K562 (cell line): ENCODE results near the gene ADAM22. TPM values are rescaled to one million over a fixed set of nuclear protein-coding genes. Genes with fewer than 3 reads are reported as not detected.

Experiments
- ARHGAP35 ChIP-seq: fragments of 450-650 bp; IDR thresholded peaks from 2 replicates; pipeline ENCODE4 v1.6.1; 2018; ENCODE audit not compliant: partially characterized antibody
- BHLHE40 ChIP-seq: IDR thresholded peaks from 2 replicates; pipeline ENCODE4 v1.6.1; 2011; ENCODE audit warnings: low read length, improper control_type of control experiment
- CAMTA2 ChIP-seq: fragments of 250-450 bp; sonication (Bioruptor Pico); conservative IDR thresholded peaks from 2 replicates; pipeline ENCODE4 v1.5.1; 2022
- EHMT2 ChIP-seq: fragments of 450-650 bp; IDR thresholded peaks from 2 replicates; pipeline ENCODE4 v1.6.1; 2018; ENCODE audit warnings: antibody characterized with exemption
- FIP1L1 ChIP-seq: fragments of 200-400 bp; formaldehyde crosslinking; IDR thresholded peaks from 2 replicates; pipeline ENCODE4 v1.6.1; 2018; ENCODE audit warnings: mild to moderate bottlenecking, low read depth, low read length; ENCODE audit not compliant: poor library complexity, severe bottlenecking
- HIVEP1 ChIP-seq: fragments of 250-450 bp; sonication (Bioruptor Pico); IDR thresholded peaks from 2 replicates; pipeline ENCODE4 v1.4.0; 2020; ENCODE audit warnings: mild to moderate bottlenecking
- KAT2B ChIP-seq: IDR thresholded peaks from one replicate; pipeline ENCODE4 v1.6.1; 2012; ENCODE audit warnings: low read depth, mild to moderate bottlenecking, control low read depth, inconsistent platforms, low read length, moderate library complexity
- KLF10 ChIP-seq: fragments of 250-450 bp; sonication (Bioruptor Pico); IDR thresholded peaks from 2 replicates; pipeline ENCODE4 v1.6.1; 2021; ENCODE audit warnings: matching md5 sums
- NCOA6 ChIP-seq: fragments of 450-650 bp; IDR thresholded peaks from 2 replicates; pipeline ENCODE4 v1.6.1; 2017; ENCODE audit warnings: mild to moderate bottlenecking
- NCOR1 ChIP-seq: fragments of 450-650 bp; IDR thresholded peaks from 2 replicates; pipeline ENCODE4 v1.6.1; 2016; ENCODE audit warnings: mild to moderate bottlenecking, moderate library complexity
- PHTF2 ChIP-seq: fragments of 250-450 bp; sonication (Bioruptor Pico); IDR thresholded peaks from 2 replicates; pipeline ENCODE4 v1.5.0; 2021; ENCODE audit warnings: mild to moderate bottlenecking
- SOX6 ChIP-seq: fragments of 450-650 bp; IDR thresholded peaks from 2 replicates; pipeline ENCODE4 v1.6.1; 2014; ENCODE audit warnings: mild to moderate bottlenecking
- TEAD4 ChIP-seq, 2 experiments: sonication (generic) in 1 of 2; formaldehyde crosslinking in 1 of 2; IDR thresholded peaks; 2 replicates each; pipeline versions ENCODE4 v1.6.1 to v1.8.0; 2012 to 2022; ENCODE audit warnings: borderline replicate concordance in 1 of 2, inconsistent platforms in 1 of 2, low read length in 1 of 2, mild to moderate bottlenecking in 1 of 2, missing genetic modification reagents in 1 of 2
- ZMIZ1 ChIP-seq, 2 experiments: fragments of 150-350 bp in 1 of 2; IDR thresholded peaks; 2 replicates each; pipeline ENCODE4 v1.6.1; 2012 to 2016; ENCODE audit warnings: low read depth in 2 of 2, low read length in 2 of 2, mild to moderate bottlenecking in 1 of 2, moderate library complexity in 1 of 2
- ZNF217 ChIP-seq: sonication (generic); formaldehyde crosslinking; IDR thresholded peaks from 2 replicates; pipeline ENCODE4 v1.8.0; 2022; ENCODE audit warnings: mild to moderate bottlenecking, missing genetic modification reagents
- ZNF23 ChIP-seq: fragments of 250-450 bp; sonication (Bioruptor Pico); IDR thresholded peaks from 2 replicates; pipeline ENCODE4 v1.4.0; 2020; ENCODE audit warnings: mild to moderate bottlenecking
- ZNF263 ChIP-seq: sonication (generic); formaldehyde crosslinking; IDR thresholded peaks from 2 replicates; pipeline ENCODE4 v1.8.0; 2022; ENCODE audit warnings: mild to moderate bottlenecking, missing genetic modification reagents, borderline replicate concordance
- ZNF584 ChIP-seq: fragments of 200-800 bp; sonication (Bioruptor generic); IDR thresholded peaks from 2 replicates; pipeline ENCODE4 v1.6.1; 2016; ENCODE audit warnings: low read depth, mild to moderate bottlenecking, missing genetic modification characterization, missing compliant biosample characterization
- ZNF655 ChIP-seq: fragments of 250-450 bp; sonication (Bioruptor Pico); IDR thresholded peaks from 2 replicates; pipeline ENCODE4 v1.5.0; 2021
- ZNF79 ChIP-seq: fragments of 250-450 bp; sonication (Bioruptor Pico); IDR thresholded peaks from 2 replicates; pipeline ENCODE4 v1.4.0; 2020; ENCODE audit warnings: low read depth, mild to moderate bottlenecking, moderate library complexity
- polyA plus RNA-seq, 8 experiments: library from polyadenylated mRNA; depleted of rRNA in 4 of 8; stranded (reverse) in 5 of 8; unstranded in 3 of 8; fragments of >200 nt; fragmentation: Nextera tagmentation in 2 of 8; fragmentation: Illumina TruSeq in 1 of 8; extraction: Ambion mirVana in 2 of 8; extraction: Trizol in 1 of 8; gene quantifications; 2 replicates each; pipeline versions ENCODE4 v1.2.1 to v1.2.3, GENCODE V29; 2011 to 2014; ENCODE audit warnings: inconsistent platforms in 1 of 8, missing spikeins in 1 of 8
- total RNA-seq, 7 experiments: library from RNA; depleted of rRNA in 6 of 7; stranded (reverse); fragments of >200 nt in 6 of 7; fragmentation: Illumina TruSeq in 2 of 7; extraction: Trizol in 2 of 7; gene quantifications; 2 replicates each; pipeline versions ENCODE4 v1.2.1 to v1.2.3, GENCODE V29; 2011 to 2021; ENCODE audit warnings: low replicate concordance in 1 of 7

Gene ADAM22
- total and polyA plus RNA-seq, 9 of the 15 experiments (the other 6 are each of a cell fraction or from before 2014, with no cell fraction given) = 0.01 to 0.58 (median 0.18) TPM

- peak; percentile 58; the same call in 1 of the 2 replicates for TF ChIP-seq TEAD4 (IDR thresholded peaks at IDR 0.05; ENCODE audit: low read length)
- TF ChIP-seq TEAD4 (CRISPR knock-in tag; IDR thresholded peaks at IDR 0.05; ENCODE audit: borderline replicate concordance) = no peak
- peak; percentile 89 for TF ChIP-seq FIP1L1
- no peak for TF ChIP-seq ZNF263 (CRISPR knock-in tag)
- no peak for TF ChIP-seq ZNF23 (CRISPR knock-in tag)
- no peak; the same call in 1 of the 2 replicates for TF ChIP-seq NCOR1
- no peak for TF ChIP-seq ZNF584 (CRISPR knock-in tag)
- TF ChIP-seq PHTF2 (CRISPR knock-in tag) = no peak
- no peak for TF ChIP-seq ZNF655 (CRISPR knock-in tag)
- TF ChIP-seq ZNF79 (CRISPR knock-in tag) = no peak
- no peak for TF ChIP-seq CAMTA2 (CRISPR knock-in tag)
- no peak for TF ChIP-seq EHMT2
- TF ChIP-seq KLF10 = no peak
- no peak for TF ChIP-seq ZMIZ1 (IDR thresholded peaks at IDR 0.05; ENCODE audit: low read depth in 2 of 2, low read length in 2 of 2)
- TF ChIP-seq ZNF217 = no peak
- TF ChIP-seq BHLHE40 = peak; percentile 87
- no peak for TF ChIP-seq SOX6
- no peak for TF ChIP-seq HIVEP1 (CRISPR knock-in tag)
- no peak for TF ChIP-seq NCOA6
- no peak for TF ChIP-seq ARHGAP35
- no peak for TF ChIP-seq KAT2B
Observed at GRCh38 chr7:88219781-88220747, 286.0 kb downstream of the ADAM22 start, which contains the start of gene SRI (continued).
